Medulla oblongata (tissue), 1 donor: Measurements from ENCODE around the gene RSPO3.
A peak's percentile ranks its signal among the peaks of the same experiment; 100 is the strongest.
"Not testable (repeated sequence)": the region's sequence is repeated elsewhere in the genome, so short reads cannot be mapped to it uniquely, and the experiment has no call there.

Source experiments
- DNase-seq: peaks from one replicate; pipeline ENCODE4 v3.0.0-alpha.2; 2015; ENCODE audit errors: extremely low spot score

RSPO3 gene

DNA sequence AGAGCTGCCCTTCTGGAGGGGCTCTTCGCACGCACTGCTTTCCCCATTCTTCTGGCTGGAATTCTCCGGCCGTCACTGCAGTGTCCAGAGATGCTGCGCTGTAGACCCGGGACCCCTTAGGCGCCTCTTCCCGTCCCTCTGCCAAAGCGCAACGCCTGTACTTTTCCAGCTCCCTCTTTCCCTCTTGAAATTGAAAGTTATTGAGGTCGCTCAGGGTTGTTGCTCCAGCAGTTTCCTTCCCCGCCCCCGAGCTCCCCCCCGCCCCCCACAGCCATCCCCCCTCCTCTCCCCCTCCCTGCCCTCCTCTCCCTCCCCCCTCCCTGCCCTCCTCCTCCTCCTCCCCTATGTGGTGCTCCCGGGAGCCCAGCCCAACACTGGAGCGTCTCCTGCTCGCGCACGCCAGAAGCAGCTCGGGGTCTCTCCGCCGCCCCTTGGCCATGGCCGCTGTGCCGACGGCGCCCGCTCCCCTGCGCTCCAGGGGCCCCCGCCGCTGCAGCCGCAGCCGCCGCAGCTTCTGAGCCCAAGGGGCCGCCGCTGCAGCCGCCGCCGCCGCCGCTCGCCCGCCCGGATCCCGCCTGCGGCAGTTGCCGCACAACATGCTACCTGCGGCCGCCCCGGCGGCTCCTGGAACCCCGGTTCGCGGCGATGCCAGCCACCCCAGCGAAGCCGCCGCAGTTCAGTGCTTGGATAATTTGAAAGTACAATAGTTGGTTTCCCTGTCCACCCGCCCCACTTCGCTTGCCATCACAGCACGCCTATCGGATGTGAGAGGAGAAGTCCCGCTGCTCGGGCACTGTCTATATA is at the start of gene RSPO3:
TSS of gene RSPO3 (plus strand) at position 374 of the 804 bp plus-strand sequence. CDS start 522 bp downstream, outside the sequence.
- DNase-seq = no peak

GRCh38 chr6:127069659-127070279 is 48.7 kb upstream of the RSPO3 start:
- DNase-seq = peak; percentile 4

GRCh38 chr6:127073222-127073621 is 45.2 kb upstream of the RSPO3 start:
- no peak for DNase-seq

DNA sequence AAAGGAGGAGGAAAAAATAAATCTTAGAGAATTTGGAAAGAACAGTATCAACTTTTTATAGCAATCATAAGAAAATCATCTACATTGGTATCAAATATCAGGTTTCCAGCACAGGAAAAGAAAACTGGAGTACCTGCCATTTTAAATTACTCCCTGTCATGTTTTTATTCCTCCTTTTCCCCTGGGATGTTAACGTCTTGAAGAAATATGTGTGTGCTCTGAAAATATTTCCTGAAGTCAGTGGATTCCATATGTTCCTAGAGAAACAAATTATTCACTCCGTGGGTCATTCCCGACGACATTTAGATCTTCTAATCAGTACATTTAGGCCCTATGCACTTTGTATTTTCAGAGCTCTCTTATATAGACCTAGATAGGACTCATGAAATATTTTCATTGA is 42.0 kb upstream of the RSPO3 start:
- DNase-seq = no peak

GRCh38 chr6:127077886-127078285 is 40.6 kb upstream of the RSPO3 start:
- DNase-seq = no peak

DNA sequence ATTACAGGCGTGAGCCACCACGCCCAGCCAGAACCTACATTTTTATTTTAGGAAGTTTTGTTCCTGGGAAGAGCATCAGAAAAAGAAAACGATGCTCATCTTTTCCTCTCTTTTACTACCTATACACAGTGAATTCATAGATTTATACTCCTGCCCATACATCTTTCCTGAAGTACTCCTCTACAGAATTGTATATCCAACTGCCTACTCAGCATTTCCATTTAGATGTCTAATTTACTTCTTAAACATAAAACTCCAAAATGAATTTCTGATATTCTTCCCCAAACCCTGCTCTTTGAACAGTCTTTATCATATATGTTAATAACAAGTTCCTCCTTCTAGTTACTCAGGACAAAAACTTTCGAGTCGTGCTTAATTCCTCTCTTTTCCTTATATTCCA is 39.8 kb upstream of the RSPO3 start:
- DNase-seq = no peak

DNA sequence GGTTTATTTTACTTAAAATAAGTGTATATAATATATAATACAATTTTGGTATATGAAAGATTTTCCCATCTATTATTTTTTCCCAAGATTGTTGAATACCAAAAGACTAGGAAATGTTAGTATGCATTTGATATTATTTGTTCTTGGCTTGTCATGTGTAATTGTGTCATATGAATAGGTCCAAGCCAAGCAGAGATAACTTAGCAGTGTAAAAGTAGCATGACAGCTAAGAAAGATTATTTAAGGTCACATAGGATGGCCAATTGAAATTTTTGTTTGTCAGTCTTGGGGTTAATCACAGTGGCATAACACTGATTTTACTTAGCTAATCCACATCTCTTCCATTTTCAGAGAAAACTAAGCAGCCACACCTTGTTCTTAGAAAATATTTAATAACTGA is 38.8 kb upstream of the RSPO3 start:
- no peak for DNase-seq

DNA sequence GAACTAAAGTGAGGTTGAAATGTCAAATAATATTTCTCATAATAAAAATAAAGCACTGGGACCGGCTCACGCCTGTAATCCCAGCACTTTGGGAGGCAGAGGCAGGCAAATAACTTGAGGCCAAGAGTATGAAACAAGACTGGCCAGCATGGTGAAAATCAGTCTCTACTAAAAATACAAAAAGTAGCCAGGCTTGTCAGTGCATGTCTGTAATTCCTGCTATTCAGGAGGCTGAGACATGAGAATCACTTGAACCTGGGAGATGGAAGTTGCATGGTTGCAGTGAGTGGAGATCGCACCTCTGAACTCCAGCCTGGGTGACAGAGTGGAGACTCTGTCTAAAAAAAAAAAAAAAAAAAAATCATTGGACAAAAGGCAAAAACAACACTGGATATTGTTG is 38.4 kb upstream of the RSPO3 start:
- no peak for DNase-seq

GRCh38 chr6:127083231-127083962 is 35.1 kb upstream of the RSPO3 start:
- no peak for DNase-seq

- DNase-seq = no peak
These were observed 34.5 kb upstream of the RSPO3 start for GRCh38 chr6:127083963-127084310.

DNA sequence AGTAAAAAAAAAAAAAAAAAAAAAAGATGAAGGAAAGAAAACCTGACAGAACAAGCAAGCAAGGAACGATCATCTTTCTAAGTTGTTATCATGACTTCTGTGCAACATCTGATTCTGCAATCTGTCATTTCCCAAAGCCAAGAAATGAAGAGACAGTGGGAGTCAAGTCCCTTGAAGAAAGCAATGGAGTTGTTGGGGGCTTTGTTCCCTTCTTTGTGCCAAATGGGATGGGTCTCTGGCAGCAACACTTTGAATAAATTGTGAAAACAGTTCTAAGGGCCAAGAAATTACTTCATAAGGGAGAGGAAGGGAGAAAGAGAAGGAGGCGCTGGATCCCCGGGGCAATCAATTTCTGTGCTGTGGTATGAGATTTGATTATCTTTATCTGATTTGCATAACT is 33.3 kb upstream of the RSPO3 start:
- no peak for DNase-seq

DNA sequence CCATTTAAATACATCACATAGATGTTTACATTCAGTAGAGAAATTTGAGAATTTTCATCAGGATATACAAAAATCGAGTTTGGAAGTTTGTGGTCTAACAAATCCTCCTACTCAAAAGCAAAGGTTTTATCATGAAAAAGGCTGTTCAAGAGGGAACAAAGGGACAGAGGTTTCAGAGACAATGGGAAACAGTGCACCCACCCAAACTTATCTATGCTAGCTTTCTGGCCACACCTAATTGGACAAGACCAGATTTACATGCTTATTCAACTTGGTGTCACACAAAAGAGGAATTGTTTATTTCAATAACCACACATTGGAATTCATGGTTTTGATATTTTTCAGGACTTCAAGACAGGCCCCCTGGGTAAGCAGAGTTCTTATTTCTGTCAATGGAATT is 28.4 kb upstream of the RSPO3 start:
- no peak for DNase-seq

DNA sequence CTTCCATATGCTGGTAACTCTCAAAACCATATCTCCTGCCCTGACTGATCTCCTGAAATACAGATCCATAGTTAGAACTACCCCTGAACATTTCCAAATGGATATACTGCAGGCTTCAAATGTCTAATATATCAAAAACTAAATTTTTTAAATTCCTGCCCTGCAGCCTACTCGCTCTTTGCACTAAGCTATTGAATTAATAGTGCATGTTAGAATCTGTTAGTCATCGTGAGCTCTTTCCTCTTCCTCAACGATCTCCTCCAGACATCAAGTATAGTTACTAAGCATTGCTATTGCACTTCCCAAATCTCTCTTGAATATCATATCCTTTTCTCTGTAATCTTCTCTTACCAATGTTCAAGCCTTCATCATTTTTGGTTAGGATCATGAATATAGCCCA is 26.0 kb upstream of the RSPO3 start:
- DNase-seq = no peak

- DNase-seq = no peak
These were observed 23.7 kb upstream of the RSPO3 start for GRCh38 chr6:127094791-127095190.

DNA sequence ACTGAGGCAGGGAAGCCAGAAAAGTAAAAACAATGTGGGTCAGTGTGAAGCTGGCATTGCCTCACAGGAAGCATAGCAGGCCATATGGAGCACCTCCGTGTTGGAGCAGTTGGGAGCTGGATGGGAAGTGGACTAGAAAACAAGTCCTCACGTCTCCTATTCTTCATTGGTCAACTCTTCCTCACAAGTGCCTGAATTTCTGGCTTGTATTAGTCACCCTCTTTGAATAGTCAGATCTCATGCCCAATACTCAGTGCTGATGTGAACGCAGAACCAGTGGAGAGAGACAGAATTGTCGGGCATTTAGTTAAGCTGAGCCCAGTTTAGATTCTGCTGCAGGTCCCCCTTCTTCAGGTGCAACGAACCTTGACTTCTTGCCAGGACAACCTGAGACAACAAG is 22.3 kb upstream of the RSPO3 start:
- no peak for DNase-seq

- not testable (repeated sequence) for DNase-seq
These were observed 21.0 kb upstream of the RSPO3 start for GRCh38 chr6:127097442-127097841.

- no peak for DNase-seq
These were observed 17.8 kb upstream of the RSPO3 start for GRCh38 chr6:127100510-127101140.

DNA sequence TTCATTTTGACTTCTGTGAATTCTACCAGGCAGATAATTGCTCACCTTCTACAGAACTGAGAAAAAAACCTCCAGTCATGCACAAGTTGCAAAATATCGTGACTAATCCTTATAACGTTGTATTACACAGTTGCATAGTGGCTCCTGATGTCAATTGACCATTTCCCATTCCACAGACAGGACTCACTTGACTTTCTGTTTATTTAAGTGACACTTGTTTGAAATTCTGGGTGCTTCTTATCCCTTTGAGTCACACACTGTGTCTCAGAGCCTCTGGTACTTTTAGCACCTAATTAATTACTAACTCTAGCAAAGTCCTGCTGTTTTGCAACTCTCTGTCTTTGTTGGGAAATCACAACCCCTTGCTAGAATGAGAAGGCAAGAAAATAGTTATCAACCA is 16.2 kb upstream of the RSPO3 start:
- DNase-seq = no peak

- no peak for DNase-seq
These were observed 15.6 kb upstream of the RSPO3 start for GRCh38 chr6:127102859-127103258.

- no peak for DNase-seq
These were observed 15.0 kb upstream of the RSPO3 start for GRCh38 chr6:127103482-127103881.

- DNase-seq = no peak
These were observed 10.6 kb upstream of the RSPO3 start for GRCh38 chr6:127107916-127108315.

GRCh38 chr6:127110712-127111111 is 7.8 kb upstream of the RSPO3 start:
- DNase-seq = no peak
